Measurements from ENCODE around the gene YEATS2. TPM values are rescaled to one million over a fixed set of nuclear protein-coding genes. Genes with fewer than 3 reads are reported as not detected.

The YEATS2 gene
- total RNA-seq, 1 experiment from 2014 or later: 38.6 TPM

DNA sequence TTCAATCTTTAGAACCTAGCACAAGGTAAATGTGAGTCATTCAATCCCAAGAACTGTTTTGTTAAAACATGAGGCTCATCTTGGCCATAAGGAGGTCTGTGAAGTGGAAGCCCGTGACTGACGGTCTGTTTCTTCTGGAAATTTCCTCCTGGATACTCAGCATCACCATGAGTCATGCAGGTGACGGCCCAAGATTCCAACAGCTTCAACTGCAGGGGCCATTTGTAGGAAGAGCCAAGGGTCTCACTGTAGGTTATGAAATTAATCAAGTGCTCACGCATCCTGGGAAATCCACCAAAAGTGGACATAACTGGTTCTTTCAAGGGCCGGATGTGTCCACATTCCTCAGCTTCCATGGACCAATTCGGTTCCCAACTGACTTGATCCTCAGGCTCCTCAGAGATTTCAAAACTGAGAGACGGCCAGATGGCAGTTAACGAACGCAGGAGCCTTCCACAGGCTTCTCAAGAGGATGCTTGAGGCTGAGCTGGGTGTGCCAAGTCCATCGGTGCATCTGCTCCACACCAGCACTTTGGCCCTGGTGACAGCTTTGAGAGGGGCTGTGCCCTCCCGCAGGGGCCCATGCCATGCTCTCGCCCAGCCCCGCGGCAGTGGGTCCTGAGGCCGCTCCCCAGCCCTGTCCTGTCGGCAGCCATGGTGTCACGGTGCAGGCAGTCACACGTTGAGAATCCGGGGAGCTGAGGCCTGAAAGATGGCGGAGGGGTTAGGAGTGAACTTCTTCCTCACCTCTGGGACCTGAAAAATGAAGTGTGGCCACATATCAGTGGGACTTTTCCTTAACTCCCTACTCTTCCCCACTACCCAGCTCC, 119.3 kb downstream of the YEATS2 start:
- no peak overlapping the region for H3K4me3 ChIP-seq (replicated peaks in 1 of 2; ENCODE audit: low read depth in 1 of 2, low read length in 2 of 2)
- H3K27ac ChIP-seq (ENCODE audit: low read depth, low read length): no peak overlapping the region
- intact Hi-C loops (cut with micrococcal nuclease): no loop called here
- TF ChIP-seq TCF7L2 (IDR thresholded peaks at IDR 0.05; ENCODE audit: borderline replicate concordance, extremely low read depth, insufficient read depth, insufficient read length) (no peak), ZFX (IDR thresholded peaks at IDR 0.05) (no peak), SP1 (IDR thresholded peaks at IDR 0.05; ENCODE audit: low read depth) (no peak), ZBTB33 (IDR thresholded peaks at IDR 0.05; ENCODE audit: extremely low read depth, insufficient replicate concordance, low read length) (no peak), RAD21 (IDR thresholded peaks at IDR 0.05; ENCODE audit: low read depth) (no peak), CEBPB (IDR thresholded peaks at IDR 0.05; ENCODE audit: low read depth) (no peak), CBX3 (IDR thresholded peaks at IDR 0.05; ENCODE audit: low read depth) (no peak), SIN3A (IDR thresholded peaks at IDR 0.05; ENCODE audit: low read depth) (no peak), ZNF274 (IDR thresholded peaks at IDR 0.05; ENCODE audit: low read depth, low read length) (no peak), FOSL1 (IDR thresholded peaks at IDR 0.05; ENCODE audit: low read depth) (no peak), REST (IDR thresholded peaks at IDR 0.05; ENCODE audit: low read depth) (no peak), ATF3 (IDR thresholded peaks at IDR 0.05) (no peak), POLR2A (IDR thresholded peaks at IDR 0.05; ENCODE audit: borderline replicate concordance, extremely low read depth, insufficient read depth, insufficient read length) (no peak), CTCF (IDR thresholded peaks at IDR 0.05 in 2 of 3, conservative IDR thresholded peaks at IDR 0.05 in 1 of 3; ENCODE audit: borderline replicate concordance in 1 of 3, insufficient read depth in 1 of 3, low read depth in 2 of 3, low read length in 2 of 3) (no peak), SRF (IDR thresholded peaks at IDR 0.05; ENCODE audit: low read depth) (no peak), JUND (IDR thresholded peaks at IDR 0.05) (no peak), YY1 (IDR thresholded peaks at IDR 0.05; ENCODE audit: extremely low read depth, insufficient replicate concordance, low read depth, low read length) (no peak), EZH2phosphoT487 (IDR thresholded peaks at IDR 0.05; ENCODE audit: borderline replicate concordance) (no peak), EZH2 (IDR thresholded peaks at IDR 0.05) (no peak)
- TF ChIP-seq, protein P1, sequence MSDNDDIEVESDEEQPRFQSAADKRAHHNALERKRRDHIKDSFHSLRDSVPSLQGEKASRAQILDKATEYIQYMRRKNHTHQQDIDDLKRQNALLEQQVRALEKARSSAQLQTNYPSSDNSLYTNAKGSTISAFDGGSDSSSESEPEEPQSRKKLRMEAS (IDR thresholded peaks at IDR 0.05): no peak
- H3K27me3 ChIP-seq (ENCODE audit: insufficient read depth, low read length): no peaks in the 10 kb centered on the region
- POLR2A ChIA-PET: no interaction called here
- H3K79me2 ChIP-seq (ENCODE audit: insufficient read depth, low read length): no peaks in the 10 kb centered on the region
- no peaks in the 10 kb centered on the region for H3K4me1 ChIP-seq (ENCODE audit: control insufficient read depth in 1 of 2, insufficient read depth in 2 of 2, low read length in 2 of 2)
- CTCF ChIA-PET: no interaction called here
- H3K4me2 ChIP-seq (ENCODE audit: low read length): no peak overlapping the region
- no peaks in the 10 kb centered on the region for H3K36me3 ChIP-seq (ENCODE audit: control insufficient read depth in 1 of 2, insufficient read depth in 2 of 2, low read length in 2 of 2)
- RAD21 ChIA-PET (ENCODE audit: low non-redundant PET in 1 of 2, low total read pairs in 2 of 2, uncharacterized antibody in 2 of 2, unreplicated experiment in 2 of 2): no interaction called here
- H2AFZ ChIP-seq (ENCODE audit: low read depth, low read length, poor library complexity, severe bottlenecking): no peak overlapping the region
- no peak overlapping the region for H3K9ac ChIP-seq (ENCODE audit: low read length)
- TSS peak; percentile 15 for BruUV-seq (replicated peaks)
- H3K9me2 ChIP-seq (ENCODE audit: insufficient read depth): no peaks in the 10 kb centered on the region
- H4K20me1 ChIP-seq (ENCODE audit: insufficient read depth): no peaks in the 10 kb centered on the region
- ATAC-seq (no peak), DNase-seq (ENCODE audit: low read depth, low spot score) (no peak)
- no peaks in the 10 kb centered on the region for H3K9me3 ChIP-seq (ENCODE audit: control insufficient read depth in 1 of 2, insufficient read depth in 1 of 2, low read depth in 1 of 2, low read length in 2 of 2)

Data from HCT116 (cell line).